ENCODE measurements around the gene OLFM3.

The OLFM3 gene

DNA sequence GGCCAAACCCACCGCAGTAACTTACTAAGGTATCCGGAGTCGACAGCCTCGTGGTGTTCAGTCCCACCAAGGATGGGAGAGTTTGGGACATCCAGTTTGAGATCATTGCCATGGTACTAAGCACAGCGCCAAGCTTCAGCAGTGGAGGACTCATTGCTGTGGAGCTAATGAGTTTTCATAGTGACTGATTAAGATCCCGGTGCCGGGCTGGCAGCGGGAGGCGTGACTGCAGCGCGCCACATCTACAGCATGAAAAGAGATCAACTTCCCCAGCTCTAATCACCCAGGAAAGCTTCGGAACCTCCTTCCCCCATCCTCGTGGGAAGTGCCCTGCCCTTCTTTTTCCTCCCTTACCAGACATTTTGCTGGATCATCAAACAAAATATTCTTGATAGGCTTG, 149.9 kb downstream of the OLFM3 start:
- no peak for DNase-seq

DNA sequence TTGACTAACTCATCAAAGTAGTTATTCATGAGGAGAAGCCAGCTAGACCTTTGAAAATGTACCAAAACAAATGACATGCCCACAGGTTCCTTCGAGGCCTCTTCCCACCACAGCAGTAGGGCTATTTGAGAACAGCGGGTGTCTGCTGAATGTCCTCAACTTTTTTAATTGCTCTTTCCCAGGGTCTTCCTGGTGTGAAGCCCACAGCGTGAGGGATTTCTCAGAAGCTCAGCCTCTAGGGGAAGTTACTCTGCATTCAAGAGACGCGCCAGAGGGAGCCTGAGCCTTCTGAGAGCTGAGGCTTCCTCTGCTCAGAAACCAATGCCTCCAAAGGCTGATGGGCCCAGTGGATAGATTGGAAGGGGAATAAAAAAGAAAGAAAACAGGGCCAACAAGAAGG, 153.6 kb downstream of the OLFM3 start:
- DNase-seq, result no peak

DNA sequence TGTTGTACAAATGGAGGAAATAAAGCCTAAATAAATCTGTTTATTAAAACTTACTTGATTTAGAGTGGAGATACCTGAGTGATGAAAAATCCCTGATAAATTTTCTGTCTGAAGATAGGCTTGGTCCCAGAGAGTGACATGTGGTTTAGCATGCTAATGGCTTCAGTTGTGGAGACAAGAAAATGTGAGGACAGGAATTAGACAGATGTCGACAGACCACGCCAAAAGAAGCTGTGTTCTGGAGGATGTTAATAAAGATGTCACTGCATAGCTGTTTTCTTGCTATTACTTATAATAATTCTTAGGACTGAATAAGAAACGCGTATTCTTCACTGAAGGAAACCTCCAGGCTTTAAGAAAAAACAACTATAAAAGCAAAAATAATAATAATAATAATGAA, 154.9 kb downstream of the OLFM3 start:
- DNase-seq, result no peak

DNA sequence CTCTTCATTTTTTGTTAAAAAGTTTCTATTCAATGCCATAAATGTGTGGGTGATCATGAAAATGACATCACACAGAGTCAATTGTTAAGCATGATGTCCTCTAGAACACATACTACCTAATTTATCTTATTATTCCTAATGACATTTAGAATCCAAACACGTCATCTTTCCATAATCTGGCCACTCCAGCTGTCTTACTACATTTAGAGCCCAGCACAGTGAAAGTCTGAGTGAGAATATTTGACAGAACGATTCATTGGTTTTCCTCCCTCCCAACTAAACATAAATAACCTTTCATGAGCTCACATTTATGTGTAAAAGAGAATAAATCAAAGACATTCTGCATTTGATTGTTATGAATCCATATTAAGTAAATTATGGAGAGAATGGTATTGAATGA, 160.7 kb downstream of the OLFM3 start:
- no peak for DNase-seq

DNA sequence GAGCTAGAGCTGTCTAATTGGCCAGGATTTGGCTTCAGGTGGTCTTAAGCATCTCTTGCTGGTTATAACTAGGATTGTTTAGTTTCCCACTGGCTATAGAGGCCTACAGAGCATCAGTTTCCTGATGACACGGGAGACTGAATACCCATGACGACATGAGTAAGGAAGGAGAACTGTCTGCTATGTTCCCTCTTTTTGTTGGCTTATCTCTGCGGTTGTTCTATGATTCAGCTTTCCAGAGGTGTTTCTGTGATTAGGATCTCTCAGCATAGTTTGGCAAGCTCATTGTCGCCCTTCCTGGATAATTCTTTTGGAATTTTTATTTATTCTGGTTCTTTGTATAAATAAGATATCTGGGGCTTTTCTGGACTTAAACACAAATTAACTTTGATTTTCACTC, 163.4 kb downstream of the OLFM3 start:
- DNase-seq, result no peak

DNA sequence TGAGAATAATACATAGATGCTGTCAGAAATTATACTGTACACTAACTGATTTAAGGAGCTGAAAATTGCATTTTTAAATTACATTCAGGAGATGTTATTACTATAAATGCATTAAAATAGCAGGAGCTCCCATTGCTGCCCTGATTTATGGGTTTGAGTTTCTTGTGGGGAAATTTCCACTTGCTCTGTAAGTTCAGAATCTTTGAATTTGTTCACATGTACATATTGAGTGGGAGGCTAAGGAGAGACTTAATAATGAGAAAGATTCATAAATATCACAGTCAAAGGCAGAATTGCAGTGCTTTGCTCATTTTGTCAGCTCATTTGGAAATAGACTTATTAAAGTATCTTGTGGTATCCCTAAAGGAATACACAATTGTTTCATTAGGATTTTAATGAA, 170.3 kb downstream of the OLFM3 start:
- DNase-seq, result no peak

DNA sequence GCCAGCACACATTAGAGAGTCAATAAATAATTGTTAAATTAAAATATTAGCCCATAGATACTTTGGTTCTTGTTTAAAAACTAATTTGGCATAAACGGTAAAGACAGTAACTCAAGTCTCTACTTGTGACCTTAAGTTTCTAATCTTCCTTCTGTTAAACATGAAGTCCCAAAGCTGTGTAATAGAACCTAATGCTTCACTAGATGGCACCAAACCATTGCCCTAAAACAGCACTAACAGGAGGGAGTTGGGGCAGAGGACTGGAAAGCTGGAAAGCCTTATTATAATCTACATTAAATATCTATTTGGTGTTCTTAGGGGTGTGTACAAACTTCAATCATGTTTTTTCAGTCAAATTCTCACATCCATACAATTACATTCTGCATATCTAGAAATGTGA, 176.7 kb downstream of the OLFM3 start:
- no peak for DNase-seq

DNA sequence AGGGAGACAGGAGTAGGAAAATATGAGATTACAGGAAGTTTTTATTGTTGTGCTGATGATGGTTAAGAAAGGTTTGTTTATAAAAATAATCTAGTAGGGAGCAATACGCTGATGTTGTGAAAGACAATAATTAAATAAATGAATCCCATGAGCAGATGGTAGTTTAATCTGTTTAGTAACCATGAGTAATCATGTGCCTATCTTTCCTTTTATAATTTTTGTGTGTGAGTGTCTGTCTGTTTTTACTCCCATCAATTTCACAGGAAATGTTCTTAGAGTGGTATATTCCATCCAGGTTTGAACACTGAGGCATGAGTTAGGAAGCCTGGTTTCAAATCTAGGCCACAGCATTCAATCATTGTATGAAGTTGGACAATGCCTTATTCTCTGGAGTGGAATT, 180.5 kb downstream of the OLFM3 start:
- DNase-seq, result no peak

DNA sequence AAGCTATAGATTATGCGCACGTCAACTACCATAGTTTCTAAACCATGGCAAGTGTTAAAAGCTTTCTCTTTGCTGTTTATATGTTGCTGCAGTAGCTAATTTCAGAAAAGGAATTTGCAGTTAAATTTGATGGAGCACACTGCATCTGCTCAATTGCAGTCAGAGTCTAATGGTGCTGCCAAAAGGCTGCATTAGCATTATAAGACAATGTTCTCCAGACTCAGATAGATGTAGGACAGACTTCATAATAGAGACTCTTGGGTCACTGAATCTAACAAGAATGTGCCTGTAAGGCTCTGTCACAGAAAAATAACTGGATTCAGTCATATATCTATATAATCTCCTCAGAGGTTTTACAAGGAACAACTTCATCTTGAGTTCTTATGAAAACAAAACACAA, 198.3 kb downstream of the OLFM3 start:
- DNase-seq, result no peak

DNA sequence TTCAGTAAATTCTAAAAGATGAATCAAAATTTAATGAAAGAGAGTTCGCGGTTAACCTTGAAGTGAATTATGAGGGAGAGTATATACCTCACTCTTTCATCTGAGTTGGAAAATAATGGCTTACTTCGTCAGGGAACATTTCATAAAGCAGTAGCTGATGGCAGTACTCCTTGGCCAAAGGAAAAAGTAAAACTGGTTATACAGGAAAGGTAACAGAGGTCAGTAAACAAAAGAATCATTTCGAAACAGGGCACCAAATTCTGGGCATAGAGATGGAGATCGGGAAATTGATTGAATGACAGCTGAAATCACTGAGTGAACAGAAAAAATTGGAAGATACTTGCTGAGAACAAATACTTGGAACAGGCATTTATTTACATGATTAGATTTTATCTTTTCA, 199.0 kb downstream of the OLFM3 start:
- DNase-seq, result no peak

DNA sequence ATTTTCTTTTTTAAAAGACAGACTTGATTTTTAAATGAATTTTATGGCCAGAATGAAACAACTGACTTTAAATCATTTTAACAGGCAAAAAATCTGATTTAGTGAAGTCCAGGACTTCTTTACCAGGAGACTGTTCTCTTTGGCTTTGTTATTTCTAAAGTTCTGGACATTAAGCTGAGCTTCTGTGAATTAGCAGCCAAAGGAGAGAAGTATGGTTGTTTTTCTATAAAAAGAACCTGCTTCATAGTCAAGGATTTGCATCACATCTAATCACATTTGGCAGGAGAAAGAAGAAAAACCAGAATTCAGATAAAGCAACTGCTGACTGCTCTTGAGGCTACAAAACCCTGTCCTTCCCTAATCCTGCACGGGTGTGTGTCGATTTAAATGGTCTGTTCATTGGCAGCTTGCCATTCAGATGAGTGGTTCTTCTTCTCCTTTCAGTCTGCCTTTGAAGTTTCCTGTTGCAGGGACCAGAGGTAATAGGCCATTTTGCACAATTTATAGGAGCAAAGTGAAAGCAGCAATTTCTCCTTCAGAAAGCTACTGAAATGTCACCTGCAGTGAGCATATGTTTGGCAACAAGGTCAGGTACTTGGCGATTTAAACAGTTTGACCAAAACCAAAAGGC, 215.4 kb downstream of the OLFM3 start:
- DNase-seq, result no peak

DNA sequence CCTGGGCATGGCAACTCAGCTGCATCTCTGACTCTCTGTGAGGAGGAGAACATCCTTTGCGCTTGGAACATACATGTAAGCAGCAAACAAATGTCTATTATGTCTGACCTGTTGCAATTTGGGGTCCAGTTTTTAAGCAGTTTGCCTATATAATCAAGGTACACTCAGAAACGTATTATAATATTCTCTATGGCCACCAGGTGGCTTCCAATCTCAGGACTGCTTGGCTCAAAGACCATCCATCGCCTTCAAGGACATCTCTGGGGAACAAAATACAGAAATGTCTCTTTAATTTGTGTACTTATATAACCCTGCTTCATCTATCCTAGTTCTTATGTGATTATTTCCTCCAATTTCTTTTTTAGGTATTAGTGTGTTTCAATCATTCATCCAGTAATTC, 227.2 kb downstream of the OLFM3 start:
- no peak for DNase-seq

DNA sequence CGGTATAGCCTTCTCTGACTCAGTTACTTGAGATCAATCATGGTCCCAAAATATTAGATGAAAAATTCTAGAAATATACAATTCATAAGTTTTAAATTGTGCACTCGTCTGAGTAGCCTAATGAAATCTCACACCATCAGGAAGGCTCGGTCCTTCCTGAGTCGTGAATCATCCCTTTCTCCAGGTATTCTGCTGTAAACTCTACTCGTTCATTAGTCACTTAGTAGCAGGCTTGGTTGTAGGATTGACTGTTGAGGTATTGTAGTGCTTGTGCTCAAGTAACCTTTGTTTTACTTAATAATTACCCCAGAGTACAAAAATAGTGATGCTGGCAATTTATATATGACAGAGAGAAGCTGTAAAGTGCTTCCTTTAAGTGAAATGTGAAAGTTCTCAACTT, 238.7 kb downstream of the OLFM3 start:
- DNase-seq, result no peak

DNA sequence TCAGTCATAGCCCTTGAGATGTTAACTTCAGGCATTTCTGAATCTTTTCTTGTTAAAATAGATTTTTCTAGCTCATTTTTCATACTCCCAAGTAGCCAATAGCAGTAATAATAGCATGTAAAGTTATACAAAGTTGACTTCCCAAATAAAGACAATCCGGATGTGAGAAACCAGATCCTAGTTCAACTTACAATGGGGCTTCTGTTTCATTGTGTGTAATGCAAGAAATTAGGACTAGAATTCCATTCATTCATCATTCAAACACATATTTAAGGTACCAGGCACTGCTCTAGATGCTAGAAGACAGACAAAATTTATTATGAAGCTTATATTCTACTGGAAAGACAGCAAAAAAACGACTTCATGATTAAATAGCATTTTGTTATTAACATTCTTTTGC, 240.3 kb downstream of the OLFM3 start:
- DNase-seq, result no peak

Measured in effector CD8-positive, alpha-beta T cell (primary cell).